IMR-90 (cell line): ENCODE measurements around the gene HDGFL2. TPM values are rescaled to one million over a fixed set of nuclear protein-coding genes. Genes with fewer than 3 reads are reported as not detected.

Source experiments
- ATAC-seq: fragments of 200-7000 bp; cut with Tn5 transposase; 2 replicates; pipeline ENCODE4 v1.9.1; 2020; ENCODE audit warnings: low read depth, mild to moderate bottlenecking, moderate library complexity
- BruUV-seq: library from RNA; stranded (reverse); fragments of 400-500 nt; replicated peaks from 2 replicates; lab custom pipeline; 2021; lab: Mats Ljungman, UMichigan
- CTCF ChIA-PET: fragments of 300-600 bp; formaldehyde crosslinking; extraction: SDS; loops from one replicate; lab custom pipeline; 2021; ENCODE audit warnings: antibody characterized with exemption; lab: Yijun Ruan, JAX
- POLR2A ChIA-PET: fragments of 300-600 bp; sonication (Branson Sonifier 250); formaldehyde crosslinking; loops from one replicate; lab custom pipeline; 2022; ENCODE audit warnings: antibody characterized with exemption; ENCODE audit not compliant: unreplicated experiment; lab: Charles Lee
- DNase-seq: peaks from one replicate; pipeline ENCODE4 v3.0.0; 2013
- H2AFZ ChIP-seq: replicated peaks from 2 replicates; pipeline ENCODE3; 2013; ENCODE audit warnings: low read length, mild to moderate bottlenecking; ENCODE audit not compliant: poor library complexity
- H2AK5ac ChIP-seq: 2 replicates; pipeline ENCODE4 v1.6.1; 2013; ENCODE audit warnings: low read depth, low read length, inconsistent platforms
- H2AK9ac ChIP-seq: replicated peaks from 2 replicates; pipeline ENCODE3; 2013; ENCODE audit warnings: mild to moderate bottlenecking, low read depth, low read length, moderate library complexity; ENCODE audit not compliant: poor library complexity
- H2BK120ac ChIP-seq: 2 replicates; pipeline ENCODE4 v1.6.1; 2013; ENCODE audit warnings: low read depth, low read length, inconsistent platforms
- H2BK15ac ChIP-seq: 3 replicates; pipeline ENCODE4 v1.6.1; 2013; ENCODE audit warnings: low read depth, low read length, inconsistent platforms
- H2BK20ac ChIP-seq: 2 replicates; pipeline ENCODE4 v1.6.1; 2013; ENCODE audit warnings: low read depth, mild to moderate bottlenecking, inconsistent platforms, low read length, moderate library complexity
- H2BK5ac ChIP-seq: 2 replicates; pipeline ENCODE4 v1.6.1; 2013; ENCODE audit warnings: mild to moderate bottlenecking, low read depth, low read length, inconsistent platforms; ENCODE audit not compliant: poor library complexity, severe bottlenecking
- H3K14ac ChIP-seq: replicated peaks from 2 replicates; pipeline ENCODE4 v1.6.1; 2013; ENCODE audit warnings: low read depth, low read length, inconsistent platforms
- H3K18ac ChIP-seq: 2 replicates; pipeline ENCODE4 v1.6.1; 2013; ENCODE audit warnings: low read depth, low read length, control low read depth
- H3K23ac ChIP-seq: 2 replicates; pipeline ENCODE4 v1.6.1; 2013; ENCODE audit warnings: low read depth, low read length, inconsistent platforms
- H3K27ac ChIP-seq: 2 replicates; pipeline ENCODE4 v1.5.1; 2013; ENCODE audit warnings: mild to moderate bottlenecking, control low read depth, low read length; ENCODE audit not compliant: insufficient read depth
- H3K27me3 ChIP-seq: 2 replicates; pipeline ENCODE4 v1.6.1; 2013; ENCODE audit warnings: low read length; ENCODE audit not compliant: control insufficient read depth, insufficient read depth
- H3K36me3 ChIP-seq: 2 replicates; pipeline ENCODE4 v1.6.1; 2013; ENCODE audit warnings: low read length, mixed read lengths; ENCODE audit not compliant: control insufficient read depth, insufficient read depth
- H3K4ac ChIP-seq: 2 replicates; pipeline ENCODE4 v1.6.1; 2013; ENCODE audit warnings: low read depth, low read length, inconsistent platforms
- H3K4me1 ChIP-seq: 2 replicates; pipeline ENCODE4 v1.6.1; 2013; ENCODE audit warnings: low read length, mixed read lengths; ENCODE audit not compliant: control insufficient read depth, insufficient read depth
- H3K4me2 ChIP-seq: 2 replicates; pipeline ENCODE4 v1.6.1; 2013; ENCODE audit warnings: low read depth, mild to moderate bottlenecking, control low read depth, low read length, moderate library complexity
- H3K4me3 ChIP-seq: 2 replicates; pipeline ENCODE4 v1.5.1; 2013; ENCODE audit warnings: low read depth, mild to moderate bottlenecking, control low read depth, low read length, moderate library complexity; ENCODE audit not compliant: insufficient read depth
- H3K56ac ChIP-seq: 2 replicates; pipeline ENCODE4 v1.6.1; 2013; ENCODE audit warnings: low read length, inconsistent platforms; ENCODE audit not compliant: insufficient read depth; ENCODE audit errors: extremely low read depth
- H3K79me1 ChIP-seq, 2 experiments: 2 replicates each; pipeline ENCODE4 v1.6.1; 2013; ENCODE audit warnings: low read length in 2 of 2, inconsistent platforms in 1 of 2, low read depth in 1 of 2
- H3K9ac ChIP-seq: 2 replicates; pipeline ENCODE4 v1.6.1; 2013; ENCODE audit warnings: low read depth, low read length, control low read depth
- H3K9me1 ChIP-seq: 2 replicates; pipeline ENCODE4 v1.6.1; 2013; ENCODE audit warnings: low read length, inconsistent platforms; ENCODE audit not compliant: insufficient read depth
- H3K9me3 ChIP-seq: 2 replicates; pipeline ENCODE4 v1.6.1; 2013; ENCODE audit warnings: low read length; ENCODE audit not compliant: control insufficient read depth, insufficient read depth
- H4K20me1 ChIP-seq: 2 replicates; pipeline ENCODE4 v1.6.1; 2013; ENCODE audit warnings: low read length, inconsistent platforms; ENCODE audit not compliant: insufficient read depth
- H4K5ac ChIP-seq: 2 replicates; pipeline ENCODE4 v1.6.1; 2013; ENCODE audit warnings: mild to moderate bottlenecking, low read depth, low read length, control low read depth
- H4K8ac ChIP-seq, 2 experiments: 2 replicates each; pipeline ENCODE4 v1.6.1; 2013; ENCODE audit warnings: low read depth in 2 of 2, low read length in 2 of 2, control low read depth in 1 of 2, inconsistent platforms in 1 of 2
- H4K91ac ChIP-seq: 2 replicates; pipeline ENCODE4 v1.6.1; 2013; ENCODE audit warnings: low read depth, low read length, inconsistent platforms; ENCODE audit not compliant: insufficient read depth
- BHLHE40 ChIP-seq: fragments of 150-350 bp; IDR thresholded peaks from 2 replicates; pipeline ENCODE4 v1.6.1; 2016; ENCODE audit warnings: mild to moderate bottlenecking, low read depth, low read length
- CEBPB ChIP-seq: IDR thresholded peaks from 2 replicates; pipeline ENCODE4 v1.6.1; 2012; ENCODE audit warnings: low read depth, low read length, improper control_type of control experiment
- CHD1 ChIP-seq: IDR thresholded peaks from 2 replicates; pipeline ENCODE4 v1.6.1; 2012; ENCODE audit warnings: low read depth, low read length, improper control_type of control experiment
- CTCF ChIP-seq: conservative IDR thresholded peaks from 2 replicates; pipeline ENCODE4 v1.5.1; 2012; ENCODE audit warnings: mild to moderate bottlenecking, low read depth, low read length, improper control_type of control experiment
- ELK1 ChIP-seq: fragments of 150-350 bp; IDR thresholded peaks from 2 replicates; pipeline ENCODE4 v1.6.1; 2016; ENCODE audit warnings: low read depth, mild to moderate bottlenecking, low read length, moderate library complexity, borderline replicate concordance
- FOS ChIP-seq: fragments of 150-350 bp; IDR thresholded peaks from 2 replicates; pipeline ENCODE4 v1.6.1; 2016; ENCODE audit warnings: low read depth, low read length
- MAFK ChIP-seq: IDR thresholded peaks from 2 replicates; pipeline ENCODE4 v1.6.1; 2012; ENCODE audit warnings: low read depth, low read length, improper control_type of control experiment
- MAZ ChIP-seq: IDR thresholded peaks from 2 replicates; pipeline ENCODE4 v1.6.1; 2012; ENCODE audit warnings: low read depth, mild to moderate bottlenecking, low read length, improper control_type of control experiment, moderate library complexity, borderline replicate concordance
- MXI1 ChIP-seq: IDR thresholded peaks from 2 replicates; pipeline ENCODE4 v1.6.1; 2012; ENCODE audit warnings: low read depth, mild to moderate bottlenecking, low read length, moderate library complexity, borderline replicate concordance
- NFE2L2 ChIP-seq: fragments of 150-350 bp; IDR thresholded peaks from 2 replicates; pipeline ENCODE4 v1.6.1; 2016; ENCODE audit warnings: low read depth, mild to moderate bottlenecking, low read length
- POLR2A ChIP-seq: IDR thresholded peaks from 2 replicates; pipeline ENCODE4 v1.6.1; 2012; ENCODE audit warnings: mild to moderate bottlenecking, low read depth, low read length
- RAD21 ChIP-seq: IDR thresholded peaks from 2 replicates; pipeline ENCODE4 v1.6.1; 2012; ENCODE audit warnings: low read length, improper control_type of control experiment
- RCOR1 ChIP-seq: IDR thresholded peaks from 2 replicates; pipeline ENCODE4 v1.6.1; 2012; ENCODE audit warnings: mild to moderate bottlenecking, low read length, improper control_type of control experiment; ENCODE audit not compliant: insufficient replicate concordance
- RFX5 ChIP-seq: IDR thresholded peaks from 2 replicates; pipeline ENCODE4 v1.8.0; 2012; ENCODE audit warnings: low read depth, mild to moderate bottlenecking, low read length, moderate library complexity
- SMC3 ChIP-seq: fragments of 150-350 bp; IDR thresholded peaks from 2 replicates; pipeline ENCODE4 v1.6.1; 2016; ENCODE audit warnings: low read depth, mild to moderate bottlenecking, antibody characterized with exemption, low read length, moderate library complexity
- USF2 ChIP-seq: fragments of 150-350 bp; IDR thresholded peaks from 2 replicates; pipeline ENCODE4 v1.6.1; 2017; ENCODE audit warnings: mild to moderate bottlenecking, antibody characterized with exemption, low read length, low read depth
- WGBS, 2 experiments: methylation state at CpG; one replicate each; pipeline versions ENCODE4 v1.1.5 to v1.1.7; 2013; ENCODE audit warnings: missing lambda C conversion rate in 2 of 2; ENCODE audit not compliant: insufficient read length in 1 of 2; ENCODE audit errors: extremely low coverage in 2 of 2; 5-methylcytosine and 5-hydroxymethylcytosine counted together
- dilution Hi-C: fragments of 300-500 bp; cut with HindIII; formaldehyde crosslinking; loops from one replicate; pipeline ENCODE4 v1.14.3; 2018; ENCODE audit warnings: low sequenced_read_pairs; ENCODE audit not compliant: unreplicated experiment
- in situ Hi-C: fragments of 300-500 bp; cut with MboI; formaldehyde crosslinking; loops from 3 replicates; pipeline ENCODE4 v1.14.3; 2019; ENCODE audit warnings: low sequenced_read_pairs, inconsistent platforms, mixed read lengths
- intact Hi-C: fragments of 100-400 bp; cut with micrococcal nuclease; formaldehyde crosslinking; loops from 2 replicates; pipeline ENCODE4 v1.10.0; 2022
- polyA plus RNA-seq, 3 experiments: library from polyadenylated mRNA; depleted of rRNA; stranded (reverse); fragments of >200 nt; gene quantifications; 2 replicates each; pipeline ENCODE4 v1.2.3, GENCODE V29; 2012; ENCODE audit warnings: low replicate concordance in 1 of 3
- total RNA-seq: library from RNA; depleted of rRNA; stranded (reverse); fragments of >200 nt; gene quantifications from 2 replicates; pipeline ENCODE4 v1.2.3, GENCODE V29; 2012

HDGFL2 gene
- total and polyA plus RNA-seq, 2 of the 4 experiments (the other 2 are of a cell fraction): 35.8 to 48.5 TPM

GRCh38 chr19:4528843-4529242 lies 56.7 kb downstream of the HDGFL2 start:
- intact Hi-C loops: loop anchor here (1.0 kb wide), 1 partner anchor 11 kb away; the partner anchor contains the start of gene PLIN4
- dilution Hi-C loops: no loop called here
- TF ChIP-seq FOS (no peak), NFE2L2 (no peak), RFX5 (no peak), CTCF (no peak), BHLHE40 (no peak), POLR2A (no peak), RAD21 (no peak), CEBPB (no peak), ELK1 (no peak), MAFK (no peak), MAZ (no peak), CHD1 (no peak), SMC3 (no peak), USF2 (no peak), MXI1 (no peak), RCOR1 (no peak)
- H3K9me1 ChIP-seq: no peaks in the 10 kb centered on the region
- no TSS peak for BruUV-seq
- ATAC-seq (no peak), DNase-seq (no peak)
- H3K18ac ChIP-seq: no peak overlapping the region
- H2BK120ac ChIP-seq: no peak overlapping the region
- no peaks in the 10 kb centered on the region for H3K36me3 ChIP-seq
- no peak overlapping the region for H2BK5ac ChIP-seq
- no peaks in the 10 kb centered on the region; the same call in 1 of the 2 replicates for H4K20me1 ChIP-seq
- no peak overlapping the region for H2AFZ ChIP-seq
- no peak overlapping the region for H3K56ac ChIP-seq
- no peak overlapping the region for H3K14ac ChIP-seq
- no peak overlapping the region for H3K23ac ChIP-seq
- H2AK5ac ChIP-seq: no peak overlapping the region
- no peaks in the 10 kb centered on the region for H3K4me1 ChIP-seq
- H3K9ac ChIP-seq: no peak overlapping the region
- no peak overlapping the region for H2BK15ac ChIP-seq
- H2BK20ac ChIP-seq: no peak overlapping the region
- H3K79me1 ChIP-seq: no peaks in the 10 kb centered on the region
- no peak overlapping the region for H4K8ac ChIP-seq
- H4K5ac ChIP-seq: no peak overlapping the region
- H4K91ac ChIP-seq: no peak overlapping the region
- POLR2A ChIA-PET: no interaction called here
- no peaks in the 10 kb centered on the region for H3K9me3 ChIP-seq
- no peak overlapping the region for H3K4me2 ChIP-seq
- no peak overlapping the region for H3K4ac ChIP-seq
- H3K27me3 ChIP-seq: peaks cover 24% of the 10 kb centered on the region
- CTCF ChIA-PET: interaction anchor here (0.5 kb wide), 1 partner anchor 342 kb away, joined by 3 read pairs; no protein-coding TSS in a partner anchor
- no peak overlapping the region for H3K27ac ChIP-seq
- no peak overlapping the region for H2AK9ac ChIP-seq
- WGBS, 2 experiments: 88% methylated on average over 8 of the region's 15 CpGs; no CpG with 5 or more reads in 1 of the 2 experiments
- H3K4me3 ChIP-seq: no peak overlapping the region
- in situ Hi-C loops: no loop called here
